ENCODE results near the gene LRP8.

The LRP8 gene

DNA sequence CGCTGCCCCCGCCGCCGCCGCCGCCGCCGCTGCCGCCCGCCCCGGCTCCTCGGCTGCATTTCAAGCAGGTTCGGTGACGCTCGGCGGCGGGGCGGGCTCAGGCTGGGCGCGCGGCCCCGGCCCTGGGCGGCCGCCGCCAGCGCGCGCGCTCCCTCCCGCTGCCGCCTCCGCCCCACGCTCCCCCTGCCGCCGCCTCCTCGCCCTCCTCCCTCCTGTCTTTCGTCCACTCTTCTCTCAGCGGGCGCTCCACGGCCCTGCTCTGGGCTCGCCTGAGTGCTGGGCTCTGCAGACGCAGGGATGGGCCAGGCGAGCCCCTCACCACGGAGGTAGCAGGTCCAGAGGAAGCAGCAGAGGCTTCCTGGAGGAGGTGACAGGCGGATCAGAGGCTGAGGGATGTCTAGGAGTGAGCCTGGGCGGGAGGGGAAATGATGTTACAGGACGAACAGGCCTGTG is at the start of gene LRP8:
TSS of gene LRP8 (minus strand) at position 62 of the 453 bp plus-strand sequence. CDS start 158 bp downstream, outside the sequence.
- Histone ChIP-seq H3K9ac (ENCODE audit: low read length) (peak within 1 kb of the TSS; percentile 94), H3K4me3 (ENCODE audit: low read length) (peak within 1 kb of the TSS; percentile 95), H3K79me2 (ENCODE audit: low read length) (peaks cover 39% of the 10 kb centered on the region), H3K27ac (ENCODE audit: low read length) (peak within 1 kb of the TSS; percentile 86), H3K9me2 (replicated peaks; ENCODE audit: insufficient read depth, low read length) (no peaks in the 10 kb centered on the region), H4K20me1 (ENCODE audit: insufficient read depth, low read length) (no peaks in the 10 kb centered on the region), H3K36me3 (replicated peaks; ENCODE audit: insufficient read depth, low read length) (peaks cover 3% of the 10 kb centered on the region; the same call in 1 of the 2 replicates), H2AFZ (ENCODE audit: low read length) (peak within 1 kb of the TSS; percentile 100), H3F3A (ENCODE audit: insufficient read depth, low read length) (peaks cover 20% of the 10 kb centered on the region), H3K4me2 (ENCODE audit: low read depth, low read length) (peak within 1 kb of the TSS; percentile 96), H3K9me3 (replicated peaks; ENCODE audit: insufficient read depth, low read length) (no peaks in the 10 kb centered on the region), H3K4me1 (ENCODE audit: low read length) (peaks cover 11% of the 10 kb centered on the region), H3K27me3 (replicated peaks; ENCODE audit: insufficient read depth, low read length) (no peaks in the 10 kb centered on the region)
- TF ChIP-seq, protein P1, sequence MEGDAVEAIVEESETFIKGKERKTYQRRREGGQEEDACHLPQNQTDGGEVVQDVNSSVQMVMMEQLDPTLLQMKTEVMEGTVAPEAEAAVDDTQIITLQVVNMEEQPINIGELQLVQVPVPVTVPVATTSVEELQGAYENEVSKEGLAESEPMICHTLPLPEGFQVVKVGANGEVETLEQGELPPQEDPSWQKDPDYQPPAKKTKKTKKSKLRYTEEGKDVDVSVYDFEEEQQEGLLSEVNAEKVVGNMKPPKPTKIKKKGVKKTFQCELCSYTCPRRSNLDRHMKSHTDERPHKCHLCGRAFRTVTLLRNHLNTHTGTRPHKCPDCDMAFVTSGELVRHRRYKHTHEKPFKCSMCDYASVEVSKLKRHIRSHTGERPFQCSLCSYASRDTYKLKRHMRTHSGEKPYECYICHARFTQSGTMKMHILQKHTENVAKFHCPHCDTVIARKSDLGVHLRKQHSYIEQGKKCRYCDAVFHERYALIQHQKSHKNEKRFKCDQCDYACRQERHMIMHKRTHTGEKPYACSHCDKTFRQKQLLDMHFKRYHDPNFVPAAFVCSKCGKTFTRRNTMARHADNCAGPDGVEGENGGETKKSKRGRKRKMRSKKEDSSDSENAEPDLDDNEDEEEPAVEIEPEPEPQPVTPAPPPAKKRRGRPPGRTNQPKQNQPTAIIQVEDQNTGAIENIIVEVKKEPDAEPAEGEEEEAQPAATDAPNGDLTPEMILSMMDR (IDR thresholded peaks at IDR 0.05; ENCODE audit: low read length): no peak
- no peak for TF ChIP-seq EZH2 (optimal IDR thresholded peaks at IDR 0.05; ENCODE audit: low read depth, low read length)
- DNase-seq: peak; percentile 75

DNA sequence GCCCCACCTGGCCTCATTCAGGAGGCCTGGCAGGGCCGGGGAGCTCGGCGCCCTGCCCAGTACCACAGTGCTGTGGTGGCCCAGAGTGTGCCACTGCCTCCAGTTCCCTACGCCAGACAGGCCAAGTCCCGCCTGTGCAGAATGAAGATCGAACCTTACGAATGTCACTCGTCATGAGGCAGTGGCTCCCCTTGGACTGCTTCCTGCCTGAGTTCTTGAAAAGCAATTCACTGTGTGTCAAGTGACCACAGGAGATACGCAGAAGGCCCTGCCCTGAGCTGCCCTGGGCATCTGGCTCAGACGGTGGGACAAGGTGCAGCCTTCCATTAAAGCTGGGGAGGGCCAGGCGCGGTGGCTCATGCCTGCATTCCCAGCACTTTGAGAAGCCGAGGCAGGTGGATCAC is 49.6 kb upstream of the LRP8 start:
- H3K36me3 ChIP-seq (replicated peaks; ENCODE audit: insufficient read depth, low read length): no peaks in the 10 kb centered on the region
- TF ChIP-seq, protein P1 (IDR thresholded peaks at IDR 0.05; ENCODE audit: low read length): no peak
- TF ChIP-seq EZH2phosphoT487 (IDR thresholded peaks at IDR 0.05; ENCODE audit: low read length): no peak
- no peak for TF ChIP-seq EZH2 (optimal IDR thresholded peaks at IDR 0.05; ENCODE audit: low read depth, low read length)
- no peaks in the 10 kb centered on the region for H3K9me2 ChIP-seq (replicated peaks; ENCODE audit: insufficient read depth, low read length)
- H4K20me1 ChIP-seq (ENCODE audit: insufficient read depth, low read length): no peaks in the 10 kb centered on the region
- no peak overlapping the region for H3K27ac ChIP-seq (ENCODE audit: low read length)
- no peak overlapping the region for H3K4me3 ChIP-seq (ENCODE audit: low read length)
- no peak overlapping the region for H3K9ac ChIP-seq (ENCODE audit: low read length)
- DNase-seq: no peak
- no peaks in the 10 kb centered on the region for H3K79me2 ChIP-seq (ENCODE audit: low read length)
- H3K27me3 ChIP-seq (replicated peaks; ENCODE audit: insufficient read depth, low read length): no peaks in the 10 kb centered on the region
- no peak overlapping the region for H3K4me2 ChIP-seq (ENCODE audit: low read depth, low read length)
- H3F3A ChIP-seq (ENCODE audit: insufficient read depth, low read length): no peaks in the 10 kb centered on the region
- no peaks in the 10 kb centered on the region for H3K9me3 ChIP-seq (replicated peaks; ENCODE audit: insufficient read depth, low read length)
- no peaks in the 10 kb centered on the region for H3K4me1 ChIP-seq (ENCODE audit: low read length)
- no peak overlapping the region for H2AFZ ChIP-seq (ENCODE audit: low read length)

DNA sequence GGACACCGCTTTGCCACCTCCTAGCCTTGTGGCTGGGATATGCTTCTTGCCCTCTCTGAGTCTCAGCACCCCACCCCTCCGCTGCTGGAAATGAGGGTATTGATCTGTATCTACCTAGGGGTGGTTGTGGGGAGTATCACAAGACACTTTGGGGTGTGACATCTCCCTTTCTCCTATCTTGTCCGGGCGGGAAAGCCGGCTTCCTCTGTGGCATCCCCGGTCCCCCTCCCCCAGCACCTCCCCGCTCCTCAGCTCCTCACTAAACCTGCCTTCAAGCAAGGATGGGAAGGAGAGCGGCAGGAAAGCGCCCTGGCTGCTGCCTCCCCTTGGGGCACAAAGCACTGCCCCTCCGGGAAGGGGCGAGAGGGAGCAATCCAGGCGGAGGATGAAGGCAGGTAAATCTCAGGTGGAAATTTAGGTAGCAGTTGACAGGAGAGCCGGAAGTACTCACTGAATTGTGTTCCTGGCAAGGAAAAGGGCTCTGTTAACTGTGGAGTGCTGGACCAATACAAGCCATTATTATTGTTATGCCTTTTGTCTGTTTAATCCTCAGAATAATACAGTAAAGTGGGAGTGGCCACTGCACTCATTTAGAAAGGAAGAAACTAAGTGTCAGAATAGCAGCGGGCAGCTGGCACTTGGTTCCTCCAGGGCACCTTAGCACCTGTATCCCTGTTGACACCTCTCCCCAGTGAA is 49.0 kb upstream of the LRP8 start:
- H3K4me2 ChIP-seq (ENCODE audit: low read depth, low read length): no peak overlapping the region
- H3K4me3 ChIP-seq (ENCODE audit: low read length): no peak overlapping the region
- H3K9me3 ChIP-seq (replicated peaks; ENCODE audit: insufficient read depth, low read length): no peaks in the 10 kb centered on the region
- no peak overlapping the region for H3K27ac ChIP-seq (ENCODE audit: low read length)
- H3K36me3 ChIP-seq (replicated peaks; ENCODE audit: insufficient read depth, low read length): no peaks in the 10 kb centered on the region
- DNase-seq: no peak
- no peak for TF ChIP-seq EZH2 (optimal IDR thresholded peaks at IDR 0.05; ENCODE audit: low read depth, low read length)
- TF ChIP-seq, protein P1 (IDR thresholded peaks at IDR 0.05; ENCODE audit: low read length): no peak
- no peaks in the 10 kb centered on the region for H3K27me3 ChIP-seq (replicated peaks; ENCODE audit: insufficient read depth, low read length)
- H4K20me1 ChIP-seq (ENCODE audit: insufficient read depth, low read length): no peaks in the 10 kb centered on the region
- no peaks in the 10 kb centered on the region for H3K4me1 ChIP-seq (ENCODE audit: low read length)
- H3F3A ChIP-seq (ENCODE audit: insufficient read depth, low read length): no peaks in the 10 kb centered on the region
- no peak overlapping the region for H3K9ac ChIP-seq (ENCODE audit: low read length)
- no peaks in the 10 kb centered on the region for H3K9me2 ChIP-seq (replicated peaks; ENCODE audit: insufficient read depth, low read length)
- H2AFZ ChIP-seq (ENCODE audit: low read length): no peak overlapping the region
- H3K79me2 ChIP-seq (ENCODE audit: low read length): no peaks in the 10 kb centered on the region

All from MM.1S (cell line).